Loucy (cell line): ENCODE measurements around the gene PRDM12.

Source experiments
- CTCF ChIP-seq: fragments of 200-600 bp; sonication (generic); conservative IDR thresholded peaks from 2 replicates; pipeline ENCODE4 v1.5.1; 2014; ENCODE audit warnings: mild to moderate bottlenecking, antibody characterized with exemption, low read length
- EZH2phosphoT487 ChIP-seq: fragments of 200-600 bp; IDR thresholded peaks from 2 replicates; pipeline ENCODE4 v1.6.1; 2018; ENCODE audit warnings: antibody characterized with exemption, mild to moderate bottlenecking, moderate library complexity, borderline replicate concordance

- TF ChIP-seq EZH2phosphoT487: no peak
- TF ChIP-seq CTCF: no peak
Observed at GRCh38 chr9:130668659-130669058, 4.3 kb downstream of the PRDM12 start.
